Left forelimb (tissue), 1 donor: Measurements from ENCODE around the gene IFI27L2.

Experiments
- DNase-seq: peaks from one replicate; pipeline ENCODE4 v3.0.0-alpha.2; 2018; ENCODE audit warnings: low spot score

Gene IFI27L2

GRCh38 chr14:94100847-94101246 lies 28.6 kb downstream of the IFI27L2 start:
- no peak for DNase-seq

- DNase-seq: no peak
Observed at GRCh38 chr14:94099006-94099405, 30.4 kb downstream of the IFI27L2 start.

- no peak for DNase-seq
Observed at GRCh38 chr14:94098326-94098992, 30.9 kb downstream of the IFI27L2 start.

GRCh38 chr14:94097091-94097490 lies 32.3 kb downstream of the IFI27L2 start:
- DNase-seq: no peak

- DNase-seq: no peak
Observed at GRCh38 chr14:94093418-94093817, 36.0 kb downstream of the IFI27L2 start.

- no peak for DNase-seq
Observed at GRCh38 chr14:94089479-94089878, 39.9 kb downstream of the IFI27L2 start.

GRCh38 chr14:94088516-94088915 lies 40.9 kb downstream of the IFI27L2 start:
- DNase-seq: no peak

GRCh38 chr14:94087891-94088290 lies 41.5 kb downstream of the IFI27L2 start:
- no peak for DNase-seq

GRCh38 chr14:94081386-94081820 lies 48.0 kb downstream of the IFI27L2 start:
- DNase-seq: no peak

GRCh38 chr14:94080621-94081385 lies 48.6 kb downstream of the IFI27L2 start, which contains the start of the genes DDX24 and IFI27L1:
Gene DDX24, minus strand, starts transcription at chr14:94081202. Its CDS starts 1,460 bp downstream, at chr14:94079742.
Gene IFI27L1, plus strand, starts transcription at chr14:94081310. Its CDS starts 15,628 bp downstream, at chr14:94096938.
- peak; percentile 96 for DNase-seq

- no peak for DNase-seq
Observed at GRCh38 chr14:94079891-94080620, 49.3 kb downstream of the IFI27L2 start.

GRCh38 chr14:94077823-94078222 lies 51.6 kb downstream of the IFI27L2 start:
- DNase-seq: no peak
